HK-2 (cell line): Measurements from ENCODE around the gene MDN1.
"Not testable (repeated sequence)": the region's sequence is repeated elsewhere in the genome, so short reads cannot be mapped to it uniquely, and the experiment has no call there.

ENCODE experiments used
- DNase-seq: peaks from one replicate; pipeline ENCODE4 v3.0.0-alpha.2; 2018; ENCODE audit not compliant: unreplicated experiment

Gene MDN1

DNA sequence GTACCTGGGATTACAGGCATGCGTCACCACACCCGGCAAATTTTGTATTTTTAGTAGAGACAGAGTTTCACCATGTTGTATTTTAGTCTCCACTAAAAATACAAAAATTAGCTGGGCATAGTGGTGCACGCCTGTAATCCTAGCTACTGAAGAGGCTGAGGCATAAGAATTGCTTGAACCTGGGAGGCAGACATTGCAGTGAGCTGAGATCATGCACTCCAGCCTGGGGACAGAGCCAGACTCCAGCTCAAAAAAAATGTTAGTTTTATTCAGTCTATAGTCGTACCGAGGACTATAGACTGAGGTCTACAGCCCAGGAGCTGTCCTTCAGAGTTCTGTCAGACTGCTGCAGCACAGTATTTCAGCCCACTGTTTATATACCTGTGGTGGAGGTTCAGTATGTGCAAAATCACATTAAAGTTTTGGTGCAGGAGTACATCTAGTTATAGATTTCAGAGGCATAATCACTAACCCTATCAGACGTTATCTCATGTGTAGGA lies 6.5 kb upstream of the MDN1 start:
- no peak for DNase-seq

- DNase-seq, result no peak
Measured at GRCh38 chr6:89818977-89819335, 638 bp downstream of the MDN1 start.

DNA sequence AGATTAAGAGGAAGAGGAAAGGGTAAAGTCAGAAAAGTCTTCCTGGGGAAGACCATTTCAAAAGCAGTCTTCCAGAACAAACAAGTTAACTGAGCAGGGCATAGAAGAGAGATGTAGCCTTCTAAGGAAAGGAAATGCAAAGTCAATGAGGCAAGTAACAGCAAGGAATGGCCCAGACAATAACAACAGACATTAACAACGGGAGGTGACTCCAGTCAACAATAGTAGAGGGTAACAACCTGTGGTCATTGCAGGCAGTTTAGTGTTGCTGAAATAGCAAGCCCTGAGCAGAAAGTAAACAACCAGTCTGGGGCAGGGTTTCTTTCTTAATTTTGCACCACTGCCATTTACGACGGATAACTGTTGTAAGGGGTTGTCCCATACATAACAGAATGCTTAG lies 2.1 kb downstream of the MDN1 start:
- no peak for DNase-seq

- DNase-seq, result not testable (repeated sequence)
Measured at GRCh38 chr6:89813422-89813821, 6.2 kb downstream of the MDN1 start.

GRCh38 chr6:89807581-89807980 lies 12.0 kb downstream of the MDN1 start:
- DNase-seq, result no peak

GRCh38 chr6:89805814-89806371 lies 13.7 kb downstream of the MDN1 start:
- DNase-seq, result no peak

GRCh38 chr6:89803271-89803670 lies 16.3 kb downstream of the MDN1 start:
- DNase-seq, result no peak

- DNase-seq, result no peak
Measured at GRCh38 chr6:89799756-89800155, 19.8 kb downstream of the MDN1 start.

DNA sequence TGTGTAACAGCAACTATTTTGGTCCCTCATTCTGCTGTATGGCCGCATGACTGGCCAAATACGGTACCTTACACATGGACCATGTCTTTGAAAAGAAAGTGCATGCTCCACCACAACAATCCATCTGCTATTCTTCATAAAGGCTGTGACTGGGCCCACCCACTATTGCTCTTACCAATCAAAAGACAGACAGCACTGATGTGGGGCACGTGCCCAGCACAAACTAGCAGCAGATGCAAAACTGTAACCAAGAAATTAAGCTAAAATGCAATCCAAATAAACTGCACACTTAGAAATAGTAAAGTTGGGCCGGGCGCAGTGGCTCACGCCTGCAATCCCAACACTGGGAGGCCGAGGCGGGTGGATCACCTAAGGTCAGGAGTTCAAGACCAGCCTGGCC lies 20.5 kb downstream of the MDN1 start:
- DNase-seq, result no peak

DNA sequence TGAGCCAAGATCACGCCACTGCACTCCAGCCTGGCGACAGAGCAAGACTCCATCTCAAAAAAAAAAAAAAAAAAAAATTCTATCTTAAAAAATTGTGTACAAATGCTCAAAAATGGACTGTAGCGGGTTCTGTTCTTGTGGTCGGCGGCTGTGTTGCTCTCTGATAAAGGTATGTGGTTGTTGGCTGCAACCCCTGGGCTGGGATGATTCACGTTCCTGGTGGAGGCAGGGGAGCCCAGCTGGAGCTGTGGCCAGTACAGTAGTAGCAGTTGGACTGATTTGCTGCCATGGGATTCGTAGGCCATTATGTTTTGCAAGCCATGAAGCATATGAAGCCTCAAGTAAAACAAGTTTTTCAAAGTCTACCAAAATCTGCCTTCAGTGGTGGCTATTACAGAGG lies 22.3 kb downstream of the MDN1 start:
- DNase-seq, result no peak

GRCh38 chr6:89794324-89794723 lies 25.3 kb downstream of the MDN1 start:
- no peak for DNase-seq

GRCh38 chr6:89793586-89793985 lies 26.0 kb downstream of the MDN1 start:
- DNase-seq, result no peak

DNA sequence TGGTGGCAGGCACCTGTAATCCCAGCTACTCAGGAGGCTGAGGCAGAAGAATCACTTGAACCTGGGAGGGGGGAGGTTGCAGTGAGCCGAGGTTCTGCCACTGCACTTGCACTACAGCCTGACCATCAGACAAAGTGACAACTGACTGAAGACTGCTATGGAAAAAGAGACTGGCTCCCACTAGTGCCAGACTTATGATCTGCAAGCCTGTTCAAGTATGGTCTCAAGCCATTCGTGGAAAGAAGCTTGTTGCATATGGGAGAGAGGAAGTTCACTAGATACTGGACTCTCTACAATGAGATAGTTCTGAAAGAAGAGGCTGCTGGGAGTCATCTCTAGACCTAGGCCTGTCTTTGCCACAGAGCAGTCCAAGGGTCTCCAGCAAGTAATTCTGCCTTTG lies 26.7 kb downstream of the MDN1 start:
- DNase-seq, result peak; percentile 10

- no peak for DNase-seq
Measured at GRCh38 chr6:89790403-89790802, 29.2 kb downstream of the MDN1 start.

- no peak for DNase-seq
Measured at GRCh38 chr6:89789980-89790379, 29.6 kb downstream of the MDN1 start.

- no peak for DNase-seq
Measured at GRCh38 chr6:89787660-89788328, 31.8 kb downstream of the MDN1 start.

DNA sequence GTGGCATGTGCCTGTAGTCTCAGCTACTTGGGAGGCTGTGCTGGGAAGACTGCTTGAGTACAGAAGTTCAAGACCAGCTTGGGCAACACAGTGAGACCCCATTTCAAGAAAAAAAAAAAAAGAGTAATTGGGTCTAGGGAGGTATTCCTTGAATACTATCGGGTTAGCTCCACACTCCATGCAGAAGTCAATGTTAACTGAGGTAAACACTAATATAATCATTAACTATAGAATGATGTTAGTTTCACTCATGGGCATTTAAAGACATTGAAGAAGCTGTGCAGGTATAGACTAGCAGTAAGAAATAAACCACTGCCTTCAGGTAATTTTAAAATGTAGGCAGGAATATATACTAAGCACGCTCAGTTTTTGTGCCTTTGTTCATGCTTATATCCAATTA lies 32.6 kb downstream of the MDN1 start:
- no peak for DNase-seq

DNA sequence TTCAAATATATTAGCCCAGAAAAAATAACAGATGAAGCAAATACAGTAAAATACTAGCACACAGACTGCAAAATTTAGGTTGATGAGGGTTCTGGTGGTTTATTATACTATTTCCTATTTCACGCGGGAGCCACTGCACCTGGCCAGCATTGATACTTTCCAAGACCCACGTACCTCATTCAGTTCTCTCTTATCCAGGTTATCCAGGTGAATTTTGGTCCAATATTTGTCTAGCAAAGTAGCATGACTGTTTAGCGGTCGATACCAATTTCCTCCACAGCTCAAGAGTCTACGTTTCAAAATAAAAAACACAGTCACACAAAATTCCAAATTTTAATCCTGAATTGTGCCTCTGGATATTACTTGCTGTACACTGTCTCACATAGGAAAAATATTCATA lies 34.8 kb downstream of the MDN1 start:
- no peak for DNase-seq

DNA sequence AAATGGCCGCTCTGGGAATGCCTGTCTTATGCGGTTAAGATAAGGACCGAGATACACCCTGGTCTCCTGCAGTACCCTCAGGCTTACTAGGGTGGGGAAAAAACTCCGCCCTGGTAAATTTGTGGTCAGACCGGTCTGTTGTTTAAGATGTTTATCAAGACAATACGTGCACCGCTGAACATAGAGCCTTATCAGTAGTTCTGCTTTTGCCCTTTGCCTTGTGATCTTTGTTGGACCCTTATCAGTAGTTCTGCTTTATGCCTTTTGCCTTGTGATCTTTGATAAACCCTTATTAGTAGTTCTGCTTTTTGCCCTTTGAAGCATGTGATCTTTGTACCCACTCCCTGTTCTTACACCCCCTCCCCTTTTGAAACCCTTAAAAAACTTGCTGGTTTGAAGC lies 36.3 kb downstream of the MDN1 start:
- DNase-seq, result not testable (repeated sequence)

GRCh38 chr6:89782222-89782621 lies 37.4 kb downstream of the MDN1 start:
- DNase-seq, result no peak

GRCh38 chr6:89781070-89782034 lies 38.2 kb downstream of the MDN1 start:
- no peak for DNase-seq

DNA sequence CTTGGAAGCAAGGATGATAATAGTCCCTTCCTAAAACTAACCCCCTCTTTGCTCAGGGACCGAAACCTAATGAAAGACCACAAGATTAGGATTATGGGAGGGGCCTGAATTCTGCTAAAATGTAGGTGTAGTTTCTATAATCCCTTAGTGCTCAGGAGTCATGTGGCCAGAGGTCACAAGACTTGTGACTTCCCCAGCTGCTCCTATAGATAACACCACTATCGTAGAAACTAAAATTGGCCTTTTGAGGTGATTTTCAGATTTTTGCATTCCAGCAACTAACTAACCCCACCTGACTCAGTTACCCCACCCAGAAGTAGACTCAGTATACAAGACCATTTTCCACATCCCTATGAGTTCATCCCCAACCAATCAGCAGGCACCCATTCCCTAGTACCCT lies 42.1 kb downstream of the MDN1 start:
- no peak for DNase-seq
